HG03108 (cell line): ENCODE measurements around the gene TBX18.

Experiments
- ATAC-seq: cut with Tn5 transposase; IDR thresholded peaks from one replicate; pipeline ENCODE4 v1.9.1; 2021; ENCODE audit warnings: moderate library complexity; ENCODE audit not compliant: unreplicated experiment

TBX18 gene

GRCh38 chr6:84773133-84773430, 8.7 kb upstream of the TBX18 start:
- ATAC-seq = no peak

GRCh38 chr6:84772428-84773132, 8.2 kb upstream of the TBX18 start:
- ATAC-seq = no peak

- ATAC-seq = no peak
Measured at GRCh38 chr6:84771756-84772356, 7.5 kb upstream of the TBX18 start.

GRCh38 chr6:84771125-84771755, 6.8 kb upstream of the TBX18 start:
- ATAC-seq = no peak

- no peak for ATAC-seq
Measured at GRCh38 chr6:84770521-84770920, 6.1 kb upstream of the TBX18 start.

GRCh38 chr6:84769306-84769705, 4.9 kb upstream of the TBX18 start:
- ATAC-seq = no peak

- no peak for ATAC-seq
Measured at GRCh38 chr6:84768442-84769174, 4.2 kb upstream of the TBX18 start.

- ATAC-seq = no peak
Measured at GRCh38 chr6:84767526-84768201, 3.3 kb upstream of the TBX18 start.

GRCh38 chr6:84766799-84767525, 2.6 kb upstream of the TBX18 start:
- no peak for ATAC-seq

- ATAC-seq = no peak
Measured at GRCh38 chr6:84766118-84766798, 1.9 kb upstream of the TBX18 start.

- no peak for ATAC-seq
Measured at GRCh38 chr6:84763886-84764331, 489 bp downstream of the TBX18 start.

- ATAC-seq = no peak
Measured at GRCh38 chr6:84763003-84763885, 1.2 kb downstream of the TBX18 start.

- no peak for ATAC-seq
Measured at GRCh38 chr6:84762220-84763002, 2.0 kb downstream of the TBX18 start.

- no peak for ATAC-seq
Measured at GRCh38 chr6:84758486-84758885, 5.9 kb downstream of the TBX18 start.

- no peak for ATAC-seq
Measured at GRCh38 chr6:84756877-84757276, 7.5 kb downstream of the TBX18 start.

- ATAC-seq = no peak
Measured at GRCh38 chr6:84756466-84756865, 7.9 kb downstream of the TBX18 start.

- no peak for ATAC-seq
Measured at GRCh38 chr6:84753173-84753572, 11.2 kb downstream of the TBX18 start.

GRCh38 chr6:84752118-84752850, 12.1 kb downstream of the TBX18 start:
- no peak for ATAC-seq
